DOHH2 (cell line): ENCODE results near the gene ARHGEF7.

ENCODE experiments used
- EZH2phosphoT487 ChIP-seq: fragments of 200-600 bp; sonication (generic); IDR thresholded peaks from 2 replicates; pipeline ENCODE4 v1.6.1; 2017; ENCODE audit warnings: borderline replicate concordance, mild to moderate bottlenecking, antibody characterized with exemption, low read length, moderate library complexity, mixed read lengths
- TF ChIP-seq, protein P1 (sequence below): fragments of 200-600 bp; sonication (generic); IDR thresholded peaks from one replicate; pipeline ENCODE4 v1.5.1; 2014; ENCODE audit warnings: antibody characterized with exemption, mild to moderate bottlenecking, low read depth, low read length; ENCODE audit not compliant: poor library complexity, severe bottlenecking

DNA sequence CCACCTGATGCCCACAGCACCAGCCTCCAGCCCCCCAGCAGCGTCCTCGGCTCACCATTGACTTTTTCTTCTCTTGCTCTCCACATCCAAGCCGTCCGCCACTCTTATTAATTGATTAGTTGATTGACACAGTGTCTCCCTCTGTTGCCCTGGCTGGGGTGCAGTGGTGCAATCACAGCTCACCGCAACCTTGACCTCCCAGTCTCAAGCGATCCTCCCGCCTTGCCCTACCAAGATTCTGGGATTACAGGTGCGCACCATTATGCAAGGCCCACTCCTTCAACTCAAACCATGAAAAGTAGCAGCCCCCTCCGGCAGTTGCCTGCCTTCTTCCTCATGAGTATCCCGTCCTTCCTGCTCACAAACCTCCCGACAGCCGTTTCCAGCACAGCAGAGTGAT lies 204.4 kb downstream of the ARHGEF7 start:
- TF ChIP-seq, protein P1, sequence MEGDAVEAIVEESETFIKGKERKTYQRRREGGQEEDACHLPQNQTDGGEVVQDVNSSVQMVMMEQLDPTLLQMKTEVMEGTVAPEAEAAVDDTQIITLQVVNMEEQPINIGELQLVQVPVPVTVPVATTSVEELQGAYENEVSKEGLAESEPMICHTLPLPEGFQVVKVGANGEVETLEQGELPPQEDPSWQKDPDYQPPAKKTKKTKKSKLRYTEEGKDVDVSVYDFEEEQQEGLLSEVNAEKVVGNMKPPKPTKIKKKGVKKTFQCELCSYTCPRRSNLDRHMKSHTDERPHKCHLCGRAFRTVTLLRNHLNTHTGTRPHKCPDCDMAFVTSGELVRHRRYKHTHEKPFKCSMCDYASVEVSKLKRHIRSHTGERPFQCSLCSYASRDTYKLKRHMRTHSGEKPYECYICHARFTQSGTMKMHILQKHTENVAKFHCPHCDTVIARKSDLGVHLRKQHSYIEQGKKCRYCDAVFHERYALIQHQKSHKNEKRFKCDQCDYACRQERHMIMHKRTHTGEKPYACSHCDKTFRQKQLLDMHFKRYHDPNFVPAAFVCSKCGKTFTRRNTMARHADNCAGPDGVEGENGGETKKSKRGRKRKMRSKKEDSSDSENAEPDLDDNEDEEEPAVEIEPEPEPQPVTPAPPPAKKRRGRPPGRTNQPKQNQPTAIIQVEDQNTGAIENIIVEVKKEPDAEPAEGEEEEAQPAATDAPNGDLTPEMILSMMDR: no peak
- no peak for TF ChIP-seq EZH2phosphoT487
